Spinal cord (tissue), 10 donors: Measurements from ENCODE around the gene RNU1-1. TPM values are rescaled to one million over a fixed set of nuclear protein-coding genes. Genes with fewer than 3 reads are reported as not detected.
"Not testable (repeated sequence)": the region's sequence is repeated elsewhere in the genome, so short reads cannot be mapped to it uniquely, and the experiment has no call there.

Experiments used
- DNase-seq, 6 donors: peaks; one replicate each; pipeline versions ENCODE4 v3.0.0 to v3.0.0-alpha.2; 2013 to 2015; ENCODE audit warnings: low spot score in 6 of 6, low read depth in 4 of 6
- H3K27ac ChIP-seq: one replicate; pipeline ENCODE4 v1.5.1; 2013; ENCODE audit warnings: low read depth, low read length, control low read depth
- H3K27me3 ChIP-seq: one replicate; pipeline ENCODE4 v1.6.1; 2013; ENCODE audit warnings: low read length; ENCODE audit not compliant: control insufficient read depth, insufficient read depth
- H3K36me3 ChIP-seq: one replicate; pipeline ENCODE4 v1.6.1; 2013; ENCODE audit warnings: low read length; ENCODE audit not compliant: control insufficient read depth, insufficient read depth
- H3K4me1 ChIP-seq: one replicate; pipeline ENCODE4 v1.6.1; 2013; ENCODE audit warnings: low read length; ENCODE audit not compliant: control insufficient read depth, insufficient read depth
- H3K4me3 ChIP-seq: one replicate; pipeline ENCODE4 v1.5.1; 2013; ENCODE audit warnings: low read depth, low read length, control low read depth
- H3K9me3 ChIP-seq: one replicate; pipeline ENCODE4 v1.6.1; 2013; ENCODE audit warnings: low read length; ENCODE audit not compliant: control insufficient read depth, insufficient read depth
- WGBS: methylation state at CpG from one replicate; pipeline ENCODE4 v1.1.5; 2013; ENCODE audit warnings: missing lambda C conversion rate; ENCODE audit not compliant: insufficient coverage; 5-methylcytosine and 5-hydroxymethylcytosine counted together
- long read RNA-seq, 4 donors: transcript quantifications; one replicate each; lab custom pipeline, GENCODE V29; 2026
- polyA plus RNA-seq, 2 donors: library from polyadenylated mRNA; unstranded; fragments of 120-200 nt; gene quantifications; one replicate each; pipeline ENCODE4 v1.2.1, GENCODE V29; 2013; ENCODE audit not compliant: insufficient read length in 2 of 2
- total RNA-seq, 2 donors: library from RNA; depleted of rRNA in 1 of 2; stranded (reverse); fragments of 120-200 nt in 1 of 2; fragments of >200 nt in 1 of 2; gene quantifications; one replicate each; pipeline versions ENCODE4 v1.2.3 to v1.2.4, GENCODE V29; 2013 to 2014
- donor health status: healthy.

Gene RNU1-1
- total RNA-seq, result over 10,000 TPM in 1 of 2 donors, 1,000 to 10,000 TPM in 1; 4,182 to 29,651 TPM
- polyA plus RNA-seq, result 1 to 10 TPM in 1 of 2 donors, not detected in 1; 1.2 TPM
- long read RNA-seq, donor 1, result 0 reads
- long read RNA-seq, donor 2, result 0 reads
- long read RNA-seq, donor 3, result 0 reads
- long read RNA-seq, donor 4, result 0 reads

DNA sequence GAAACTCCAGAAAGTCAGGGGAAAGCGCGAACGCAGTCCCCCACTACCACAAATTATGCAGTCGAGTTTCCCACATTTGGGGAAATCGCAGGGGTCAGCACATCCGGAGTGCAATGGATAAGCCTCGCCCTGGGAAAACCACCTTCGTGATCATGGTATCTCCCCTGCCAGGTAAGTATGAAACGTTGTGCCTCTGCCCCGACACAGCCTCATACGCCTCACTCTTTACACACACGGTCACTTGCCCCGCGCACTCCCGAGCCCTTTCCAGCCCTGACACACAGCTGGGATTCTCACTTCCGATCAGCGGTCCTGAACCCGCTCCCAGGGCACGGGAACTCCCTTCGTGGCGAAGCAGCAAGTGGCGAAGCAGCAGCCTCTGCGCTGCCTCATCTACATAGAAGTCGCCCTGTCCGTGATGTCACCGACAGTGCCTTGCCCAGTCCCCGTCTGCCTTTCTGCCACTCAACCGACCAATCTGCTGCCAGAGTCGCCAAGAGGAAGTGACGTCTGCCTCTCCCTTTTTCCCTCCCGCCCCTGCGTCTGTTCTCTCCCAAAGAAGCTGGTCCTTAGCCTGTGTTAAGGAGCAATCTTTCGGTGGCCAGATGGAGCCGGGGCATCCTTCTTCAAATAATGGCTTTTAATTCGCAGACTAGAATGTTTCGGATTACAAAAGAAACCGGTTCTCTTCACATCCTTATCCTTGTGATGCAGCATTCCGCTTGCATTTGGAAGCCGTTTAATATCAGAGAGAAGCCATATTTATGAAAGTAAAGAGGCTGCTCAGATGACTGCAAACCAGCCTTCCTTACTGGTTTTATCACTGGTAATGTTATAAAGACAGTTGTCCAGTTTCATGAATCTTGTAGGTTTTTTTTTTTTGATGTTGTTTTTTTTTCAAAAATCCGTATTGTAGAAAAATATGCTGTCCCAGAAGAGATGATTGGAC lies at the start of gene RNU1-1:
Gene RNU1-1 (minus strand): TSS at position 179 of the 949 bp plus-strand sequence.
- H3K27ac ChIP-seq, result peak within 1 kb of the TSS; percentile 88
- H3K4me3 ChIP-seq, result peak within 1 kb of the TSS; percentile 36
- not testable (repeated sequence) for H3K27me3 ChIP-seq

GRCh38 chr1:16561035-16561434 lies 47.0 kb upstream of the RNU1-1 start:
- H3K27ac ChIP-seq, H3K9me3 ChIP-seq, H3K4me1 ChIP-seq, DNase-seq, H3K27me3 ChIP-seq, H3K4me3 ChIP-seq, H3K36me3 ChIP-seq: not testable (repeated sequence)
- no CpG with 5 or more reads among the region's 4 CpGs for WGBS

More for the DNA sequence above, at the start of gene RNU1-1:
- 0% methylated on average over 13 of the region's 40 CpGs for WGBS
- peak in 4 of 6 donors; percentile 66 to 96 (median 88) for DNase-seq
- not testable (repeated sequence) for H3K9me3 ChIP-seq, H3K36me3 ChIP-seq, H3K4me1 ChIP-seq

DNA sequence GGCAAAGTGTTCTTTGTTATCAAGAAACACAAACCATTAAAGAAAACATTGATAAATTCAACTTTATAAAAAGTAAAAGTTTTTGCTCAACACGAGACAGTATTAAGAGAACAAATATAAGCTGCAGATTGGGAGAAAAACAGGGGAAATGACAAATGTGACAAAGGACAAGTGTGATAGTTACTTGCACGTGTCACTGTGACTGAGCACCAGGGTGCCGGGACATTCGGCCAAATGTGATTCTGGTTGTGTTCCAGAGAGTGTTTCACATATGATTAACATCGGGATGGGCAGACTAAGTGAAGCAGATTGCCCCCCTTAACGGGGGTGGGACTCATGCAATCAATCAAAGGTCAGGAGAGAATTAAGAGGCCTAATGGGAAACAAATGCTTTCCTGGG lies 46.4 kb upstream of the RNU1-1 start:
- H3K9me3 ChIP-seq, H3K27me3 ChIP-seq, H3K4me1 ChIP-seq, H3K36me3 ChIP-seq, H3K4me3 ChIP-seq, DNase-seq, H3K27ac ChIP-seq: not testable (repeated sequence)
- 38% methylated on average over 1 of the region's 6 CpGs for WGBS

- not testable (repeated sequence) for H3K27me3 ChIP-seq, H3K9me3 ChIP-seq, H3K4me3 ChIP-seq, H3K4me1 ChIP-seq, H3K27ac ChIP-seq, DNase-seq, H3K36me3 ChIP-seq
- WGBS, result no CpG with 5 or more reads among the region's 5 CpGs
These were observed 45.6 kb upstream of the RNU1-1 start for GRCh38 chr1:16559688-16560087.

DNA sequence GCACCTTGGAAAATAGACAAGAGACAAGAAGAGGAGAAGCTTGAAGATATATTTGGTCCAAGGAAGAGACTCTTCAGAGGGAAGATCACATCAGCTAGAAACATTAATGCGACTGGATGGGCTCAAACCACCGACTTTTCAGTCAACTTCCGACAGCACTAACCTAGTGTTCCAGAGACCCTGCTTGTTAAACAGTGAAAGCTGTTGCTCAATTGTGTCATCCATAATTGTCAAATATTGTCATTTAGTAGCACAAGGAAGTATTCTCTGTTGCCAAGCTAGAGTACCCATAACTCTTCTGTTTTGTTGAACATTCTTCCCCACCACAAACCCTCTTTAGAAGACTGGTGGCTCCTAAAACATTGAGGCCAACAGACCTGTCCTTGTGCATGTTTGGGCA lies 42.9 kb upstream of the RNU1-1 start:
- not testable (repeated sequence) for DNase-seq, H3K27ac ChIP-seq
- WGBS, result no CpG with 5 or more reads among the region's 3 CpGs

GRCh38 chr1:16553244-16553643 lies 39.2 kb upstream of the RNU1-1 start:
- WGBS, result no CpG with 5 or more reads among the region's 11 CpGs
- not testable (repeated sequence) for H3K27me3 ChIP-seq, H3K4me1 ChIP-seq

More for the DNA sequence above, 42.9 kb upstream of the RNU1-1 start:
- not testable (repeated sequence) for H3K27me3 ChIP-seq, H3K4me3 ChIP-seq, H3K9me3 ChIP-seq, H3K4me1 ChIP-seq, H3K36me3 ChIP-seq

DNA sequence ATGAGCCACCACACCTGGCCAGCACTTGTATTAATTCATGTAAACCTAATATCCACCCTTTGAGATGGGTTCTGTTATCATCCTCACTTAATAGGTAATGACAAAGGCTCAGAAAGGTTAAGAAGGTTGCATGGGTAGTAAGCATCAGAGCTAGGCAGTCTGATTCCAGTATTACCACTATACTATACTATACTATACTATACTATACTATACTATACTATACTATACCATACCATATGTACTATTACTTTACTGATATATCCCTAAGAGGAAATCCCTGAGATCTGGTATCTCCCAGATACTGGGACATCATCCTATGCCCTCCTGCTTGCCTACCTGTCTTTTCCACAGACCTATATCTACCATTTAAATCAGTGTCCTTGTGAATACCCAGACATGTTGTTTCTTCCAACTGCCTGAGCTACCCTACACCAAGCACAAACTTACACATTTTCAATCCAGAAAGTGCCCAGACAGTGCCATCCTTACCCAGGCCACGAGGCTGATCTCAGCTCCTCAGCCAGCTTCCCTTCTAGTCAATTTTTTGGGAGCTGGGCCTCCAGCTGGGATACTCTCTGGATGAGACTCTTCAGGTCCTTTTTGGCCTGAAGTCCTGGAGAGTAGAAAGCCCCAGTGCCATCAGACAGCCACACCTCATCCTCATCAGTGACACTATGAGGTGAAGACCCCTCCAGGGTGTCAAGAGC lies 36.3 kb upstream of the RNU1-1 start:
- DNase-seq, H3K27ac ChIP-seq, H3K36me3 ChIP-seq, H3K27me3 ChIP-seq, H3K4me3 ChIP-seq, H3K9me3 ChIP-seq, H3K4me1 ChIP-seq: not testable (repeated sequence)
- no CpG with 5 or more reads among the region's 1 CpG for WGBS

More at GRCh38 chr1:16553244-16553643, 39.2 kb upstream of the RNU1-1 start:
- not testable (repeated sequence) for H3K27ac ChIP-seq, H3K9me3 ChIP-seq, H3K4me3 ChIP-seq, H3K36me3 ChIP-seq, DNase-seq

DNA sequence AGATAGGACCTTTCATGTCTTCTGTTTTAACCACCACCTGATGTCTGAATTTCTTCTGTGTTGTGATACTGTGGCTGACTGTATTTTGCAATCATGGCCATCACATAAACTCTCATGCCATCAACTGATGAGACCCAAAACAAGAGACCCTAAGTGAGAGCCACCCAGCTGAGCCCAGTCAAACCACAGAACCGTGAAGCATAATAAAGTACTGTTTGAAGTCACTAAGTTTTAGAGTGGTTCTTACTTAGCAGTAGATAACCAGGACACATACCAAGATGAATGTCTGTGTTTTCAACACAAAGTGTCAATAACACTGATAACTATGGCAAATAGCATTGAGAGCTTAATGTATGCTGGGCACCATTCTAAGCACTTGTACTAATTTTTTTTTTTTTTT lies 35.5 kb upstream of the RNU1-1 start:
- not testable (repeated sequence) for H3K36me3 ChIP-seq, H3K4me1 ChIP-seq, H3K4me3 ChIP-seq, DNase-seq, H3K9me3 ChIP-seq, H3K27ac ChIP-seq, H3K27me3 ChIP-seq
- no CpG with 5 or more reads among the region's 1 CpG for WGBS

DNA sequence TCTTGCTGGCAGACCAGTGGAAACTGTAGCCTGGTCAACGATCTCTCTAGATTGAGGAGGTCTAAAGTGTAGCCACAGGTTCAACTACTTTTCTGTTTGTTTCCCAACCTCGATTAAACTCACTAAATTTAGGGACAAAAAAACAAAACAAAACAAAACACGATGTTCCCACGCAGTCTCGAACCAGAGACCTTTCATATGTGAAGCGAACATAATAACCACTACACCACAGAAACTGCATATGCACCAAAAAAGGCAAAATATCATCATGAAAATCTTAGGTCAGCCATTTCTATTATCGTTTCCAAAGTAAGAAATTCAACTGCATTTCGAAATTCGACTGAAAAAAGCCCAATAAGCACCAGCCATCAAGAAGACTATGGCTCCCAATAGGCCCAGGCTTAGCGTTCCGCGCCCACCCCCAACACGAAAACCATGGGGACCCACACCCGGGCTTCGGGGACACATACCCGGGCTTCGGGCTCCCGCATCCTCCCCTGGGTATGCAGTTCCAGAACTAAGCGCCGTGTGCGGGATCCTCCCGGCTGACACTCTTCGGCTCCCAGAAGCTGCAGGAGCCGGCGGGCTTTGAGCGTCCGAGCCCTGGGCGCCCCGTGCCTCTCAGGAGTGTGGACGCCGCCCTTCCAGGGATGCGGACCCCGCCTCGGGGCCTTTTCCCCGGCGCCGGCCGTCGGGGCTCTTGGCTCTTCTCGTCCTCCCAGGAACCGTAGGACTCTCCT lies 33.6 kb upstream of the RNU1-1 start:
- H3K4me3 ChIP-seq, H3K4me1 ChIP-seq, H3K9me3 ChIP-seq, H3K27me3 ChIP-seq, DNase-seq, H3K36me3 ChIP-seq, H3K27ac ChIP-seq: not testable (repeated sequence)
- no CpG with 5 or more reads among the region's 41 CpGs for WGBS
